Measurements from ENCODE around the gene KRTAP5-5. TPM values are rescaled to one million over a fixed set of nuclear protein-coding genes. Genes with fewer than 3 reads are reported as not detected.
A peak's percentile ranks its signal among the peaks of the same experiment; 100 is the strongest.

Gene KRTAP5-5
- total and polyA plus RNA-seq, 8 donors = 0.19 TPM; not detected in 7

DNA sequence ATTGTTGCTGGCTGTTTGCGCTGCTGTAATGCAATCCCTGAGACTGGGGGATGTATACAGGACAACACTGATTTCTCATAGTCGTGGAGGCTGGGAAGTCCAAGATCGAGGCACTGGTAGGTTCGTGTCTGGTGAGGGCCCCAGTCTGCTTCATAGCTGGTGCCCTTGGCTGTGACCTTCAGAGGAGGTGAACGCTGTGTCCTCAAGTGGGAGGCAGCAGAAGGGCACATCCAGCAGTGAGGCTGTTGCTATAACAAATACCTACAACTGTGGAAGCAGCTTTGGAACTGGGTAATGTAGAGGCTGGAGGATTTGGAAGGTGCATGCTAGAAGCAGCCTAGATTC is 21.3 kb downstream of the KRTAP5-5 start:
- no peaks in the 10 kb centered on the region for H3K27me3 ChIP-seq
- ATAC-seq (no peak), DNase-seq (peak in 2 of 6 donors; percentile 6 to 34), FAIRE-seq (no peak)
- intact Hi-C loops (cut with DNase I) = loop anchor here in 2 of 3 donors (5.0 to 10.0 kb wide), 3 partner anchors 41 to 506 kb away; no protein-coding TSS in a partner anchor
- no peaks in the 10 kb centered on the region for H3K4me1 ChIP-seq
- H3K27ac ChIP-seq = no peak overlapping the region
- H3K4me3 ChIP-seq = no peak overlapping the region
- H3K36me3 ChIP-seq = no peaks in the 10 kb centered on the region
- TF ChIP-seq, protein P1, sequence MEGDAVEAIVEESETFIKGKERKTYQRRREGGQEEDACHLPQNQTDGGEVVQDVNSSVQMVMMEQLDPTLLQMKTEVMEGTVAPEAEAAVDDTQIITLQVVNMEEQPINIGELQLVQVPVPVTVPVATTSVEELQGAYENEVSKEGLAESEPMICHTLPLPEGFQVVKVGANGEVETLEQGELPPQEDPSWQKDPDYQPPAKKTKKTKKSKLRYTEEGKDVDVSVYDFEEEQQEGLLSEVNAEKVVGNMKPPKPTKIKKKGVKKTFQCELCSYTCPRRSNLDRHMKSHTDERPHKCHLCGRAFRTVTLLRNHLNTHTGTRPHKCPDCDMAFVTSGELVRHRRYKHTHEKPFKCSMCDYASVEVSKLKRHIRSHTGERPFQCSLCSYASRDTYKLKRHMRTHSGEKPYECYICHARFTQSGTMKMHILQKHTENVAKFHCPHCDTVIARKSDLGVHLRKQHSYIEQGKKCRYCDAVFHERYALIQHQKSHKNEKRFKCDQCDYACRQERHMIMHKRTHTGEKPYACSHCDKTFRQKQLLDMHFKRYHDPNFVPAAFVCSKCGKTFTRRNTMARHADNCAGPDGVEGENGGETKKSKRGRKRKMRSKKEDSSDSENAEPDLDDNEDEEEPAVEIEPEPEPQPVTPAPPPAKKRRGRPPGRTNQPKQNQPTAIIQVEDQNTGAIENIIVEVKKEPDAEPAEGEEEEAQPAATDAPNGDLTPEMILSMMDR (IDR thresholded peaks at IDR 0.05) = no peak
- WGBS, 2 donors = 49 to 52% methylated on average over 5 of the region's 5 CpGs
- no peaks in the 10 kb centered on the region for H3K9me3 ChIP-seq

DNA sequence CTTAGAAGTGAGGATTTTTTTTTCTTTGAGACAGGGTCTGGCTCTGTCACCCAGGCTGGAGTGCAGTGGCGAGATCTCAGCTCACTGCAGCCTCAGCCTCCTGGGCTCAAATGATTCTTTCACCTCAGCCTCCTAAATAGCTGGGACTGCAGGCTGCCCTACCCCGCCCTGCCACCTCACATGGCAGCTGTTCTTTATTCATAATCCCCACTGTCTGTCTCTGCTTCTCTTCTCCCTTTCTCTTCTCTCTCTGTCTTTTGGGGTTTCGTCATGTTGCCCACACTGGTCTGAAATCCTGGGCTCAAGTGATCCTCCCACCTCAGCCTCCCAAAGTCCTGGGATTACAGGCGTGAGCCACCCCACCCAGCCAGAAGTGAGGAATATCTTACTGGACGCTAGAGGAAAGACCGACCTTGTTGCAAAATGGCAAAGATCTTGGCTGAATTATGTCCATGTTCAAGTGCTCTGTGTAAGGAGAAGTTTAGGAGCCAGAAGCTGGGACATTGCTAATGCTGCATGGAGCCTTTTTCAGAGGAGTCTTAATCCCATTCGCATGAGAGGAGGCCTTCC is 21.9 kb downstream of the KRTAP5-5 start:
- H3K4me3 ChIP-seq = no peak overlapping the region
- WGBS, 2 donors = 79 to 80% methylated on average over 7 of the region's 7 CpGs
- intact Hi-C loops (cut with DNase I) = loop anchor here in 2 of 3 donors (5.0 to 10.0 kb wide), 3 partner anchors 41 to 506 kb away; no protein-coding TSS in a partner anchor
- TF ChIP-seq, protein P1 (IDR thresholded peaks at IDR 0.05) = no peak
- no peak overlapping the region for H3K27ac ChIP-seq
- FAIRE-seq (no peak), ATAC-seq (no peak), DNase-seq (peak in 2 of 6 donors; percentile 6 to 10)
- H3K4me1 ChIP-seq = no peaks in the 10 kb centered on the region
- no peaks in the 10 kb centered on the region for H3K9me3 ChIP-seq
- no peaks in the 10 kb centered on the region for H3K27me3 ChIP-seq
- H3K36me3 ChIP-seq = no peaks in the 10 kb centered on the region

DNA sequence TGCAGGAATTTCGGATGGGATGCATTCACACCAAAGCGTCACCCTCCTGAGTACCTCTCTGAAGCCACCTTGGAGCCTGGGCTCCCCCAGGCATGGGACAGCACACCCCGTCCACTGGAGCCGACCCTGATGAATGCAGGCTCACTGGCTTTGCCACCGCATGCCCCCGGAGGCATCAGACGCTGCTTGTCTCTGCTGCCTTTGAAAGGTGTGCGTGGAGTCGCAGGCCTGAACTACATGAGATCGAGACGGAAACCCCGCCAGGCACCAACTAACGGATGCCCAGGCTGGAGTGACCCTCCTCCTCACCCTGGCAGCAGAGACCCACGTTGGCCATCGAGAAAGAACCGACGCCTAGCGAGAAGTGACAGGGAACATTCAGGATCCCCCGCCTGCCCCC is 22.5 kb downstream of the KRTAP5-5 start:
- TF ChIP-seq, protein P1 (IDR thresholded peaks at IDR 0.05) = no peak
- Histone ChIP-seq H3K36me3 (no peaks in the 10 kb centered on the region), H3K4me1 (no peaks in the 10 kb centered on the region), H3K4me3 (no peak overlapping the region), H3K9me3 (no peaks in the 10 kb centered on the region), H3K27ac (no peak overlapping the region), H3K27me3 (no peaks in the 10 kb centered on the region)
- ATAC-seq (no peak), FAIRE-seq (no peak), DNase-seq (peak in 2 of 6 donors; percentile 41 to 66)
- intact Hi-C loops (cut with DNase I) = loop anchor here in 2 of 3 donors (5.0 to 10.0 kb wide), 3 partner anchors 40 to 505 kb away; no protein-coding TSS in a partner anchor
- 60 to 79% methylated on average over 19 of the region's 19 CpGs for WGBS, 2 donors

DNA sequence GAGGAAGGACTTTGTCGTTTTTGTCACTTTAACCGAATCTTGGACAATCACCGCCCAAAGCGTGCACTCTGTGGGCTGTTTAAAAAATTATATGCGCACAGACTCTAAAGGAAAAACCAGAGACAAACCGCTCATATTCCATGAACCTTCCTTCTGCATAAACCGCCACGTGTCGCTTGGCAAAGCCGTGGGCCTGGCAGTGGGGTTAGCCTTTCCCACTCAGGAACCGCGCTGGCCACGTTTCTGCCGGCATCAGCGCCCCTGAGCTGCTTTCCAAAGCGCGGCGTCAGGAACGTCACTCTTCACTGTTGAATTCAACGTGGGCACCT is 22.8 kb downstream of the KRTAP5-5 start:
- FAIRE-seq (no peak), DNase-seq (no peak), ATAC-seq (peak in 1 of 4 donors; percentile 9)
- no peaks in the 10 kb centered on the region for H3K4me1 ChIP-seq
- no peaks in the 10 kb centered on the region for H3K9me3 ChIP-seq
- H3K36me3 ChIP-seq = no peaks in the 10 kb centered on the region
- 42 to 46% methylated on average over 20 of the region's 20 CpGs for WGBS, 2 donors
- TF ChIP-seq, protein P1 (IDR thresholded peaks at IDR 0.05) = no peak
- no peak overlapping the region for H3K4me3 ChIP-seq
- no peaks in the 10 kb centered on the region for H3K27me3 ChIP-seq
- intact Hi-C loops (cut with DNase I) = loop anchor here in 2 of 3 donors (5.0 to 10.0 kb wide), 3 partner anchors 40 to 505 kb away; no protein-coding TSS in a partner anchor
- no peak overlapping the region for H3K27ac ChIP-seq

All from pancreas (tissue), 10 donors.